ENCODE results near the gene CPOX.

- TF ChIP-seq CTCF (IDR thresholded peaks at IDR 0.05) (no peak), POLR2A (IDR thresholded peaks at IDR 0.05) (no peak)
These were observed 16.1 kb downstream of the CPOX start for GRCh38 chr3:98577178-98577895.

All from Peyer's patch (tissue), 4 donors.